Stomach (tissue), 9 donors: ENCODE measurements around the gene RAC2. TPM values are rescaled to one million over a fixed set of nuclear protein-coding genes. Genes with fewer than 3 reads are reported as not detected.

Experiments used
- DNase-seq, 2 donors: peaks; one replicate each; pipeline versions ENCODE4 v3.0.0 to v3.0.0-alpha.2; 2013 to 2019
- H3K27ac ChIP-seq, 5 donors: fragments of 200-600 bp in 4 of 5; sonication (generic) in 4 of 5; one replicate each; pipeline ENCODE4 v1.5.1; 2013 to 2019; ENCODE audit warnings: mild to moderate bottlenecking in 1 of 5, moderate library complexity in 1 of 5
- H3K27me3 ChIP-seq, 3 donors: fragments of 200-600 bp; sonication (generic); one replicate each; pipeline ENCODE4 v1.5.1; 2017 to 2019; ENCODE audit warnings: mixed run types in 1 of 3
- H3K36me3 ChIP-seq, 4 donors: fragments of 200-600 bp; sonication (generic); 1 replicate in 3 of 4; 2 replicates in 1 of 4; pipeline ENCODE4 v1.5.1; 2016 to 2019
- H3K4me1 ChIP-seq, 4 donors: fragments of 200-600 bp; sonication (generic); one replicate each; pipeline ENCODE4 v1.5.1; 2016 to 2019
- H3K4me3 ChIP-seq, 4 donors: fragments of 200-600 bp; sonication (generic) in 3 of 4; one replicate each; pipeline ENCODE4 v1.5.1; 2016 to 2019; ENCODE audit warnings: mild to moderate bottlenecking in 1 of 4
- H3K9me3 ChIP-seq, 4 donors: fragments of 200-600 bp; sonication (generic); one replicate each; pipeline ENCODE4 v1.5.1; 2016 to 2019
- EP300 ChIP-seq: sonication (generic); formaldehyde crosslinking; IDR thresholded peaks from one replicate; pipeline ENCODE4 v1.6.1; 2017; ENCODE audit warnings: antibody characterized with exemption
- POLR2A ChIP-seq, 4 donors: fragments of 450-650 bp; IDR thresholded peaks; one replicate each; pipeline ENCODE4 v1.6.1; 2016; ENCODE audit warnings: antibody characterized with exemption in 4 of 4, control low read depth in 2 of 4, mild to moderate bottlenecking in 1 of 4, moderate library complexity in 1 of 4
- POLR2AphosphoS5 ChIP-seq, 3 donors: sonication (generic); formaldehyde crosslinking; IDR thresholded peaks; one replicate each; pipeline ENCODE4 v1.6.1; 2016; ENCODE audit warnings: antibody characterized with exemption in 3 of 3
- WGBS, 5 donors: extraction: QIAGEN DNeasy Blood & Tissue Kit in 3 of 5; methylation state at CpG; one replicate each; pipeline versions ENCODE4 v1.1.5 to v1.1.7; 2013 to 2018; 5-methylcytosine and 5-hydroxymethylcytosine counted together
- intact Hi-C: fragments of 100-400 bp; cut with DNase I; formaldehyde crosslinking; loops from one replicate; pipeline ENCODE4 v1.15.1; 2023; ENCODE audit warnings: low total_unique reads
- polyA plus RNA-seq, 3 donors: library from polyadenylated mRNA; stranded (reverse); fragments of 200-250 nt; gene quantifications; one replicate each; pipeline ENCODE4 v1.2.3, GENCODE V29; 2013
- total RNA-seq, 5 donors: library from RNA; depleted of rRNA; stranded (reverse); fragments of >200 nt; gene quantifications; one replicate each; pipeline versions ENCODE4 v1.1.0 to v1.2.3, GENCODE V29; 2014 to 2016
- TF ChIP-seq, protein P1 (sequence below), 7 experiments: fragments of 450-650 bp in 4 of 7; fragments of 200-600 bp in 3 of 7; sonication (generic) in 3 of 7; IDR thresholded peaks; one replicate each; pipeline ENCODE4 v1.5.1; 2016 to 2019; ENCODE audit warnings: antibody characterized with exemption in 7 of 7, control low read depth in 2 of 7, mild to moderate bottlenecking in 1 of 7
- donor health status: healthy with polysubstance abuse.
- donor health status: Bipolar disorder and iron deficiency.
- donor health status: healthy.

Gene RAC2
- total and polyA plus RNA-seq, 8 donors = 1.8 to 50.4 (median 16.3) TPM

DNA sequence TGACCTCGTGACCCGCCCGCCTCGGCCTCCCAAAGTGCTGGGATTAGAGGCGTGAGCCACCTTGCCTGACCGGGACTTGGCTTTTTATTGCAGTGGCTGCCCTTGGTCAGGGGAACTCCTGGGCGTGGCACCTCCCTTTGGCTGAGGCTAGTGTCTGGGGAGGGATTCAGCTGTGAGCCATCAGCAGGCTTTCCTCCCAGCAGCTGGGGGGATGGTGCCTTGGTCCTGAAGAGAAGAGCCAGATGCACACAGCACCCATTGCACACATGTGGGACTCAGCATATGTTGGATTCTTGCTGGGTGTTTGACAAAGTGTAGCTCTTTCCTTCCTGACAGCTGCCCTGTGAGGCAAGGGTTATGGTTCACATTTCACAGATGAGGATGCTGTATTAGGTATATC, 46.7 kb upstream of the RAC2 start:
- TF ChIP-seq POLR2AphosphoS5 (IDR thresholded peaks at IDR 0.05) (no peak), EP300 (no peak), POLR2A (IDR thresholded peaks at IDR 0.05) (no peak)
- TF ChIP-seq, protein P1, sequence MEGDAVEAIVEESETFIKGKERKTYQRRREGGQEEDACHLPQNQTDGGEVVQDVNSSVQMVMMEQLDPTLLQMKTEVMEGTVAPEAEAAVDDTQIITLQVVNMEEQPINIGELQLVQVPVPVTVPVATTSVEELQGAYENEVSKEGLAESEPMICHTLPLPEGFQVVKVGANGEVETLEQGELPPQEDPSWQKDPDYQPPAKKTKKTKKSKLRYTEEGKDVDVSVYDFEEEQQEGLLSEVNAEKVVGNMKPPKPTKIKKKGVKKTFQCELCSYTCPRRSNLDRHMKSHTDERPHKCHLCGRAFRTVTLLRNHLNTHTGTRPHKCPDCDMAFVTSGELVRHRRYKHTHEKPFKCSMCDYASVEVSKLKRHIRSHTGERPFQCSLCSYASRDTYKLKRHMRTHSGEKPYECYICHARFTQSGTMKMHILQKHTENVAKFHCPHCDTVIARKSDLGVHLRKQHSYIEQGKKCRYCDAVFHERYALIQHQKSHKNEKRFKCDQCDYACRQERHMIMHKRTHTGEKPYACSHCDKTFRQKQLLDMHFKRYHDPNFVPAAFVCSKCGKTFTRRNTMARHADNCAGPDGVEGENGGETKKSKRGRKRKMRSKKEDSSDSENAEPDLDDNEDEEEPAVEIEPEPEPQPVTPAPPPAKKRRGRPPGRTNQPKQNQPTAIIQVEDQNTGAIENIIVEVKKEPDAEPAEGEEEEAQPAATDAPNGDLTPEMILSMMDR (IDR thresholded peaks at IDR 0.05) = no peak
- H3K36me3 ChIP-seq = peaks cover 0 to 20% (median 5%) of the 10 kb centered on the region in 4 donors
- peaks cover 0 to 27% (median 2%) of the 10 kb centered on the region in 4 donors for H3K4me1 ChIP-seq
- no peak overlapping the region for H3K27ac ChIP-seq
- no peak overlapping the region for H3K4me3 ChIP-seq
- H3K27me3 ChIP-seq = peaks cover 0 to 47% (median 12%) of the 10 kb centered on the region in 3 donors
- intact Hi-C loops = no loop called here
- H3K9me3 ChIP-seq = peaks cover 0 to 2% (median 0%) of the 10 kb centered on the region in 4 donors
- WGBS, 5 donors = 49 to 74% (median 55%) methylated on average over 7 of the region's 7 CpGs
- no peak for DNase-seq

DNA sequence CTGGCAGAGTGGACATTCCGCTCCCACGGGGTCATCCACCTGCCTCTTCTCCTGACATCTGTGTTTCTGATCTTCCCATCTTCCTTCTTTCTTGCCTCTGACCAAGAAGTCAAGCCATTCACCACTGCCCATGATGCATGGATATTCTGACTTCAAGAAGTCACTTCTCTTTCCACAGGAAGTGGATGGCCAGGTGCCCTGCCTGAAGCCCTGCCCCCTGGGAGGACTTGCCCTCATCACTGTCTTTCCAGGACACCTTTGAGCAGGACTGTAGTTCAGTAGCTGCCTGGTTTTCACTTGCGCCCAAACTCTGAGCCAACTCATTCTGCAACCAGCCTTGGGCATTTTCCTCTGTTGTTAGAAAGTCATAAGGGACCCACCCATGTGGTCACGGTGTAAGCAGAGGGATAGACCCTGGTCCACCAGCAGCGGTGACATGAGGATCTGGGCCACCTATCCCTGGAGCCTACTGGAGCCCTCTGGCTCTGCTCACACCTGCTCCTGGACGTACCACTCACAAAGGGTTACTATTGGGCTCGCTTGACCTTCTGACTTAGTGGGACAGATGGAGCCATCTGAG, 45.2 kb upstream of the RAC2 start:
- Histone ChIP-seq H3K4me1 (peaks cover 0 to 19% (median 2%) of the 10 kb centered on the region in 4 donors), H3K9me3 (peaks cover 0 to 2% (median 0%) of the 10 kb centered on the region in 4 donors), H3K4me3 (no peak overlapping the region), H3K27me3 (peaks cover 0 to 55% (median 19%) of the 10 kb centered on the region in 3 donors), H3K36me3 (peaks cover 0 to 18% (median 4%) of the 10 kb centered on the region in 4 donors), H3K27ac (no peak overlapping the region)
- TF ChIP-seq EP300 = no peak
- no peak for TF ChIP-seq POLR2AphosphoS5 (IDR thresholded peaks at IDR 0.05)
- TF ChIP-seq, protein P1 (IDR thresholded peaks at IDR 0.05) = no peak
- TF ChIP-seq POLR2A (IDR thresholded peaks at IDR 0.05) = no peak
- 79 to 94% (median 87%) methylated on average over 3 to 7 of the region's 7 CpGs for WGBS, 5 donors
- intact Hi-C loops = no loop called here
- no peak for DNase-seq

DNA sequence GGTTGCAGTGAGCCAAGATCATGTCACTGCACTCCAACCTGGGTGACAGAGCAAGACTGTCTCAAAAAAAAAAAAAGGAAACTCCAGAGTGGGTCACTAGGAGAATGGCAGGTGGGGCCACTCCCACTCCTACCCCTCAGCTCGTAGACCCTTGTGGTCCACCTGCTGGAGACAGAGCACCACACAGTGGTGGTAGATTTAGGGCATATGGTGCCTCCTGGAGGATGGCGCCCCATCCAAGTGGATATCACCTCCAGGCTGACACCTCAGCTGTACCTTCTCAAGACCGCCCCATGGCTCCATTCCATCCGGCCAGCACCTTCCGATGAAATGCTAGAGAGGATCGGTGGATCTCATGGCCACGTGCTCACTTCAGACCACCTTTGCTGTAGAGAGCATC, 44.5 kb upstream of the RAC2 start:
- no peak for DNase-seq
- TF ChIP-seq, protein P1 (IDR thresholded peaks at IDR 0.05) = no peak
- TF ChIP-seq POLR2AphosphoS5 (IDR thresholded peaks at IDR 0.05) = no peak
- no peak for TF ChIP-seq EP300
- TF ChIP-seq POLR2A (IDR thresholded peaks at IDR 0.05) = no peak
- 78 to 88% (median 80%) methylated on average over 7 of the region's 7 CpGs for WGBS, 5 donors
- Histone ChIP-seq H3K27ac (no peak overlapping the region), H3K36me3 (peaks cover 0 to 17% (median 4%) of the 10 kb centered on the region in 4 donors), H3K4me1 (peaks cover 0 to 19% (median 2%) of the 10 kb centered on the region in 4 donors), H3K27me3 (peaks cover 0 to 55% (median 24%) of the 10 kb centered on the region in 3 donors), H3K9me3 (peaks cover 0 to 2% (median 0%) of the 10 kb centered on the region in 4 donors), H3K4me3 (no peak overlapping the region)
- intact Hi-C loops = no loop called here

DNA sequence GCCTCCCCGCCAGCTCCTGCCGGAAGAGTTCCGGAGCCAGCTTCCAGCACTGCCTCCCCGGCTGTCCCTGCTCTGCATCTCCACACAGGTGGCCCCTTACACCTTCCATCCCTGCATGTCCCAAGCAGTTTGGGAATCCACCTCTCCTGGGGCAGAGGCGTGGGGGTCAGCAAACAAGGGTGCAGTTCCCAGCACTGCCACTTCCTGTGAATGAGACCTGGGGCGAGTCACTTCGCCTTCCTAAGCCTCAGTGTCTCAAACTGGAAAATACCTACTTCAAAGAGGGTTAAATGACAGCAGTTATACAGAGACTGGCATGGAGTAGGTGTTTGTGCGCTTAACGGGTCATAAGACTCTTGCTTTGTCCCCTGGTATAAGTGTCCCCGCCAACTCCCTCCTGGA, 43.5 kb upstream of the RAC2 start:
- no peak overlapping the region for H3K27ac ChIP-seq
- peaks cover 0 to 55% (median 19%) of the 10 kb centered on the region in 3 donors for H3K27me3 ChIP-seq
- H3K4me3 ChIP-seq = no peak overlapping the region
- DNase-seq = no peak
- intact Hi-C loops = no loop called here
- H3K4me1 ChIP-seq = peaks cover 0 to 19% (median 2%) of the 10 kb centered on the region in 4 donors
- TF ChIP-seq POLR2AphosphoS5 (IDR thresholded peaks at IDR 0.05) = no peak
- TF ChIP-seq, protein P1 (IDR thresholded peaks at IDR 0.05) = no peak
- TF ChIP-seq POLR2A (IDR thresholded peaks at IDR 0.05) = no peak
- no peak for TF ChIP-seq EP300
- peaks cover 0 to 8% (median 0%) of the 10 kb centered on the region in 4 donors for H3K36me3 ChIP-seq
- H3K9me3 ChIP-seq = peaks cover 0 to 2% (median 0%) of the 10 kb centered on the region in 4 donors
- WGBS, 5 donors = 61 to 90% (median 72%) methylated on average over 6 to 10 of the region's 10 CpGs
